ENCODE results near the gene CTIF.
"Not testable (repeated sequence)": the region's sequence is repeated elsewhere in the genome, so short reads cannot be mapped to it uniquely, and the experiment has no call there.

CTIF gene

DNA sequence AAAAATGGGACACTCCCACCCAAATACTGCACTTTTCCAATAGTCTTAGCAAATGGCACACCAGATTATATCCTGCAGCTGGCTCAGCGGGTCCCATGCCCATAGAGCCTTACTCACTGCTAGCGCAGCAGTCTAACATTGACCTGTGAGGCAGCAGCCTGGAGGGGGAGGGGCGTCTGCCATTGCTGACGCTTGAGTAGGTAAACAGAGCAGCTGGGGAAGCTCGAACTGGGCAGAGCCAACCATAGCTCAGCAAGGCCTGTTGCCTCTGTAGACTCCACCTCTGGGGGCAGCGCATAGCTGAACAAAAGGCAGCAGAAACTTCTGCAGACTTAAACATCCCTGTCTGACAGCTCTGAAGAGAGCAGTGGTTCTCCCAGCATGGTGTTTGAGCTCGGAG lies 110.4 kb downstream of the CTIF start:
- no peak for DNase-seq

DNA sequence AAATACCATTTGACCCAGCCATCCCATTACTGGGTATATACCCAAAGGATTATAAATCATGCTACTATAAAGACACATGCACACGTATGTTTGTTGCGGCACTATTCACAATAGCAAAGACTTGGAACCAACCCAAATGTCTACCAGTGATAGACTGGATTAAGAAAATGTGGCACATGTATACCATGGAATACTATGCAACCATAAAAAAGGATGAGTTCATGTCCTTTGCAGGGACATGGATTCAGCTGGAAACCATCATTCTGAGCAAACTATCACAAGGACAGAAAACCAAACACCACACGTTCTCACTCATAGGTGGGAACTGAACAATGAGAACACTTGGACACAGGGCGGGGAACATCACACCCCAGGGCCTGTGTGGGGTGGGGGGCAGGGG lies 115.8 kb downstream of the CTIF start:
- not testable (repeated sequence) for DNase-seq

DNA sequence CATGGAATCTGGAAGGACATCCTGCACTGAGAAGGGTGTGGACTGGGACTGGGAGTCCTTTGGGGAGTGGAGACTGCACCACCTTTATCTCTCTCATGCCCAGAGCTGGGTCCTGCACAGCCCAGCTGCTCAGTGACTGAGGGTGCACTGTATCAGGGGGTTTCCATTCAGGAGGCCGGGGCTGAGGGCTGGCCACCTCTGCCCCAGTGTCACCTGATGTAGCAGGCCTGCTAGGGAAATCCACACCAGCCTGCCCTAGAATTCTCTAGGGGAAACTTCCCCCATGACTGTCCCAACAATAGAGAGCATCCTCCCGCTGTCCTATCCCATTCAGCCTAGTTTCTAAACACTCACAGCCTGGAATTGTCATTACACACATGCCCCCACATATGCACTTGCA lies 116.7 kb downstream of the CTIF start:
- DNase-seq = no peak

DNA sequence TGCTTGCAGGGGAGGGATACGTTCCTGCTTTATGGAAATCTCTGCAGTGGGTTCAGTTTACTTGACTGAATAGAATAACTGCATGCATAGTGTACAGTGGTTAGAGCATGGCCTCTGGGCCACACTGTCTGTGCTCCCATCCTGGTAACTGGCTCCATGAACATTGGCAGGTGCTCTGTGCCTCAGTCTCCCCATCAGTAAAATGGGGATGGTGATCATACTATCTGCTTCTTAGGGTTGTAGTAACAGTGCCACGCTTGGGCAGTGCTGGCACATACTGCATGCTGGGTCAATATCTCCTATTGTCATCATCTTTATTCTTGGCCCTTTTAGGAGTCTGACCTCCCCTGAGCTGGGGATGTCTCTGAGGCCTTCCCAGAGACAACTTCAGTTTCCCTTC lies 117.3 kb downstream of the CTIF start:
- DNase-seq = no peak

DNA sequence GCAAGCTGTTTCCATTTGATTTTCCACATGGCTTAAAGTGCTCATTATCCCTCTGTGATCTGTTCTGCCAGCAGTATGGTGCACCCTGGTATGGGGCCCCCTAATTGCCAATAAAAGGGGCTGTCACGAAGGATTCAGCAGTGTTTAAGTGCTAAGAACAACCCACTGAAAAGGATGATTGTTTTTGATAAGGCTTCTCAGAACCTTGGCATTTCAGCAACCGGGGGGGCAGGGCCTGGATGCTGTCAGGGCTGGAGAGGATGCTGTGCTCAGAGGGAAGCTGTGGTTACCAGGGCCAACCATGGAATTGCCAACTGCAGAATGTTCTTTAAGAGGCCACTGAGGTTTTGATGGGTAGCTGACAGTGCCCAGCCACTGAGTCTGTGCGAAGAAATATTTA lies 117.8 kb downstream of the CTIF start:
- peak; percentile 63 for DNase-seq

DNA sequence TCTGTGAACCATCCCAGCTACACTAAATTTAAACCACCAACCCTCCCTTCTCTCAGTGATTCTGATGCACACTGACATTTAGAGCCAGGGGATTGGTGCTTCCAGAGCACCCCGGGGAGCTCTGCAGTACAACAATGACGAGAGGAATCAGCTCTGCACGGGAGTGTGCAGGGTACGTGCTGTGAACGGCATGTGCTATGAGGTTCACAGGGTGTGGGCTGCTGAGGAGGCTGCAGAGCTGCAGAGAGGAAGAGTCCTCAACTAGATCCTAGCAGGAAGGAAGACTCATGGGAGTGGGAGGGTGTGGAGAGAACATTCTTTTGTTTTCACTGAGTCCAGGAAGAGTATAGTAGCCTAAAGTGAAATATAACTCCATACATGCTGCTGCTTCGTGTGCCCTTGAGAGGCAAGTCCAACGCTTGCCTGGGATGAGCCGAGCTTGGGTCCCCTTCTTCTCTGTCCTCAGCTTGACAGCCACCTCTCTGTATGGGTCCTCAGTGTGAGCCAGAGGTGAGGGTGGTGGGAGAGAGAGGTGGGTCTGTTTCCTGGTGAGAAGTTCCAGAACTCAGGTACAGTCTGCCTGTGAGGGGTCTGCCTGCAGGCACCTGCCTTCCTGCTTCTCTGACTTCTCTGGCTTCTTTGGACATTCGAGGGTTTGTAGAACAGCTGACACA lies 118.8 kb downstream of the CTIF start:
- DNase-seq = peak; percentile 58

DNA sequence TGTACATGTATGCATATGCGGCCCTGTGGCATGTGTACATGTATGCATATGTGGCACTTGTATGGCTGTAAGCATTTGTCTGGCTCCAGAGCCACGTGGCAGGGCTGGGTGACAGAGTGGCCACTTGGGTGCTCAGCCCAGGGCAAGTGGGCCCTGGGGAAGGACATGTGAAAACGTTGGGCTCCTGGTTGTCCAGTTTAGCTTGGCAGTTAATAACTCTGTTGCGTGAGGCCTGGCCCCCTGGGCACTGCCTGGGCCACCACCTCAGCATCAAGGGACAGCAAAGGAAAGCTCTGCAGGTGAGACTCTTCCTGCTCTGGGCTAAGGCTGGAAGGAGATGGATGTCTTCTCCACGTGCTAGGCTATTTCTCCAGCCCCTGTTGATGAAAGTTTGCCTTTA lies 119.9 kb downstream of the CTIF start:
- DNase-seq = no peak

DNA sequence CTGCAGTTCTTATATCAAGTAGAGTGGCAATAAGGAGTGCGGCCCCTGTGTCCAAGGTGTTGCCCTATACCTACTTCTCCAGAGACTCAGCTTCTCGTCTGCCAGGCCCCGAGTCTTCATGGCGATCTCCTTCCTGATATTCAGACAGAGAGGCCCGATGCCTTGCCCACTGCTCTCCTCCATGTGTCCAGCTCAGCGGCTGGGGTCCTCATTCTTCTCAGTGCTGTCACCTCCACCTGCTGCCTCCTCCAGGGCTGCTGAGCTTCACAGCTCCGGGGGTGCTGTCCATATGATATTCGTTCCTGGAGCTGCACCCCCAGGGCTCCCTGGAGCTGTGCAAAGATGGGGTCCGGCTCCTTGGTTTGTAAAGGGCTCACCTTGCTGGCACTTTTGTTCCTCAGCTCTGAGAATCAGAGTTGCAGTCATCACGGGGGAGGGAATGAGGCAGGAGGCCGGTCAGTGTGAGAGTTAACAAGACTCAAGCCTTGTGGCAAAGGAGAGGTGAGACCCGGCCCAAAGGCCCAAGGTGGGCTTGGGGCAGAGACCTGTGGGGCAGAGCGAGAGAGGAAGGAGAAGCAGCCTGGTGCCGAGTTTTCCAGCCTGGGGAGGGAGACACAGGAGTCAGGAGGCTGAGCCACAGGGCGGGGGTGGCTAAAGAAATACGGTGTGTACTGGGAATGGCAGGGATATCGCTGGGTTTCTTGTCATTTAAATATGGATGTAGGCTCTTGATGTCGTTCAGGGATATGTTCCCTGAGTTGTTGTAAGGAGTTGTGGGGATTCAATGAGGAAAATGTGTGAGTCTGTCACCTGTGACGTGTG lies 120.6 kb downstream of the CTIF start:
- DNase-seq = no peak

DNA sequence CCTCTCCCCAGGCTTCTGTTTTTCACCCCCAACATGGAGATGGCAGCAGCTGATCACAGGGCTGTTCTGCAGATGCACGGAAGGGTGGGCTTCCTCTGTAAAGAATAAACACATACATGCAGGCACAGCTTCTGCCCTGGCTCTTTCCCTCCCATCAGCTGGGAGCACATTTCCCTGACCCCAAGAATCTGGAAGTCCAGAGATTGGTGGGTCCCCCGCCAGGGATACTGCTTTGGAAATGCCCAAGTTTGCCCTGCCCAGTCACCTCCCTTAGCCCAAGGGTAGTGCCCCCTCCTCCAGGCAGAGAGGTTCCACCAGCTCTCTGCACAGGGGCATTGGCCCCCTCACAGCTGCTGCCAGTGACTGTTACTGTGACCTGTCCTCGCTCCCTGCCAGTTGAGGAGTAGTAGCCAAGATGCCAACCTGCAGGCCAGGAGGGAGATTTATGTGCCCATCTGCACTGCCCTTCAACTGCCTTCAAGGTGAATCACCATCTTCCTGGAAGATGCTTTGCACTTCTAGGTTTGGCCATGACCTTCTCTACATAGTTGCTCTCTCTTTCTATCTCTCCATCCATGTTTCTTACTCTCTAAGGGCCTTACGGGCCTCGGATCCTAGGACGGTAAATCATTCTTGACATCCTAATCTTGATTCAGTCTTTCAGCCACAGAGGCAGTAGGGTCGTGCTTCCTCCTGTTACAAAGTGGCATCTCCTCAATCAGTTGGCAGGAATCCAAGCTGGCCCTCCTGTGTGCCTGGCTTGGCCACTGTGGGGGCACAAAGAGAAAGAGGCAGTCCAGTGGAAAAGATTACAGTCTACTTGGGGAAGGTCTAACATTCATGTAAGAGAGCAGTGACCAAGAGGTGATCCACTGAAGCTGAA lies 121.8 kb downstream of the CTIF start:
- DNase-seq = no peak

DNA sequence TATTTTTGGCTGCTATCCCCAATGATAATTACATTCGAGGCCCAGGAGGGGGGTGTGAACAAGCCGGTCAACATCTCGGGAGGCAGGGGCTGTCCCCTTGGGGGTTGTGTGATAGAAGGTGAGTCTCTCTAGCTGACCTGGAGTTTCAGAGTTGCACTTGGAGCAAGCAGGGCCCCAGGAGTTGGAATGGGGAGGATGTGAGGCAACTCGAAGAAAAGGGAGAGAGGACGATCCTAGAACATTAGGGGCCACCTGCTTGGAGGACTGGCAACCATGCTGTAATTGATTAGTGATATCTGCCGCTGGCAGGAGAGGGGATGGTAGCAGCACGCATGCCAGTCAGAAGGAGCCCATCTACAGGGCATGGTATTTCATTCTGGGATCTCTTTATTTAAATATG lies 122.6 kb downstream of the CTIF start:
- DNase-seq = no peak

DNA sequence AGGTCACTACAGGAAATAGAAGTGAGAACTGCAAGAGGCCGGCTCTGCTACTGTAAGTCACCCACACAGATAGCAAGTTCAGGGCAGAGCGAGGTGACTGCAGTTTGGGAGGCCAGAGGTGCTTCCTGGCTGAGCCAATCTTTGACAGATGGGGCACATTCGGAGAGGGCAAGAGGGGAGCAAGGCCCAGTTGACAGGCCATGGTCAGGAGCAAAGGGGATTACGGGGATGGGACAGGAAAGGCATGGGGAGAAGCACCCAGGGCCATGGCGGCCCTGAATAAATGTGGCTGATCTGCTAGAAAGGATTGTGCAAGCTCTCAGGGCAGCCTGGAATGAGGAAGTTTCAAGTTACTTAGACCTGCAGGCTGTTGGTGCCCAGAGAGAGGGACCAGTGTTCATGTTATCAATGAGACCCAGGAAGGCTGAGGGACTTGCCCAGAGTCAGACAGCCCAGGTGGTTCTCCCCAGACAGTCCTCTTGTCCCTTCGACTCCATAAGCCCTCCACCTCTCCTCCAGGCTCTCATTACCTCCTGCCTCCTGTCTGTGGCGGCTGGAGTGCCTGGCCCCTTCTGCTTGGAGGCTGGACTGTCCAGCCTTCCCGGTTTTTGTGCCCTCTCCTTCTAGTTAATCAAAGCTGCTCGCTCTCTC lies 123.3 kb downstream of the CTIF start:
- DNase-seq = peak; percentile 67

DNA sequence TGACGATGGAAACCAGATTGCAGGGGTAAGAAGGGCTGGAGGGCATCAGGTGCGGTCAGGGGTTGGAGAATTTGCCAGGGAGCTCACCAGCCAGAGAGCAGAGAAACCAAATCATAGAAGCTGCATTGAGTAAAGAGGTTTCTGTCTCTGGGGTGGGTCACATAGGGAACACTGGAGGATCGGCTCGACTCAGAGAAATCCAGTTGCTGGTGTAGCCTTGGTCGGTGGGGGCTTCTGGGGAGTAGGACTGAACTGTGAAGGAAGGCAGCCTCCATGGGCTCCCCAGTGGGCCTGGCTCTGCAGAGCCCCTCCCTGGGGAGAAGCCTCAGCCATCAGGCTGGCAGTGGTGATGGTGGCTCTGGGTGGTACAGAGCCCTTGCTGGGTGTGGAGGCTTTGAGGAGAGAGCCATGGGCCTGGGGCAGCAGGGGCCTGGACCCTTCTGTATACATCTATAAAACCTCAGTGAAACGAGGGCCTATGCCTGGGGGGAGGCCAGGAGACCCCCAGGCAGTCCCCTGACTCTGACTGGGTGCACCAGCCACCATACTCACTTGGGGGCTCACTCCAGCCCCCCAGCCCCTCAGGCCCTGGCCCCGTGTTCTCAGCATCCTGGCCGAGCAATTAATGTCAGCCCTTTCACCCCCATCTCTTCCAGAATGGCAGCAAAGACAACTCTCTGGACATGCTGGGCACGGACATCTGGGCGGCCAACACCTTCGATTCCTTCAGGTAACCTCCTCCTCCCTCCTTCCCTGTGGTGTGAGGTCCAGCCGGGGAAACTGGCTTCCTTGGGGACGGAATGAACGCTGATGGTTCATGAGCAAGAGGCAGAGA lies 124.5 kb downstream of the CTIF start:
- no peak for DNase-seq

DNA sequence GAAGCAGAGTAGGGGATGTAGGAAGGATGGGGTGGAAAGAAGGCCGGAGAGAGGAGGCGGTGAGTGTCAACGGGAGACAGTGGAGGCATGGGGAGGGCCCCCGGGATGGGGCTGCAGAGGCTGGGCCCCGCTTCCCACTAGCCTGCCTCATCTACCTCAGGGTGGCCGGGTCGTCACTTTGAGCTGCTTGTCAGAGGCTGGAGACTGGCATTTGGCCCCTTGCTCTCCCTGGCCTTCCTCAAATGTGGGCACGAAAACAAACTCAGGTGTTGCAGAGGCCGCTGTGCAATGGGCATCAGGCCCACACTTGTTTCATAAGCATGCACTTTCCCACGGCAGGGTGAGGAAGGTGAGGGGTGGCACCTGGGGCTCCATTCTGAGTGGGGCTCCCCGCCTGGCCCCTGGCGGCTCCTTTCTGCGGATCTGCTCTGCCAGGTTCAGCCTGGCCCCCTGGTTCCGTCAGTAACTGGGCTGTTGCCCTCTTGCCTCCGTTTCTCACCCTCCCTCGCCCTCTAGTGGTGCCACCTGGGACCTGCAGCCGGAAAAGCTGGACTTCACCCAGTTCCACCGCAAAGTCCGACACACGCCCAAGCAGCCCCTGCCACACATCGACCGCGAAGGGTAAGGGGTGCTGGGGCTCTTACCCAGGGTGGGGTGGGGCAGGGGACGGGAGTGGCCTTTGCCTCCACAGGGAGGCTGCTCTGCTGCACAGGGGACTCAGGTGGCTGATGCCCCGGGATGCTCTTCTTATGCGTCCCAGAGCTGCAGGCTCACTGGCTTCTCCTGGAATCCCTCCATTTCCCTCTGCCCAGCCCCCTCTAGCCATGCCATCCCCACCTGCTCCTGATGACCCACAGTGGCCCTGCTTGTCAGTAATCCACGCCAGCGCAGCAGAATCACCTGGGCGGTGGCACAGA lies 125.4 kb downstream of the CTIF start:
- DNase-seq = peak; percentile 38

DNA sequence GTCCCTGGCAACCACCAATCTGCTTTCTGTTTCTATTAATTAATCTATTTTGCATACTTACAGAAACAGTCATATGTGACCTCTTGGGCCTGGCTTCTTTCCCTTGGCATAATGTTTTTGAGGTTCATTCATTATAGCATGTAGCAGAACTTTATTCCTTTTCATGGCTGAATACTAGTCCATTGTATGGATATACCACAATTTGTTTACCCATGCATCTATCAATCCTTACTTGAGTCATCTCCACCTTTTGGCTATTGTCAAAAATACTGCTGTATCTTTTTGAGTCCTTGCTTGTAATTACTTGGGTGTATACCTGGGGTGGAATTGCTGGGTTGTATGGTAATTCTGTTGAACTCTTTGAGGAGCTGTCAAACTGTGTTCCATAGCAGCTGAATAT lies 126.8 kb downstream of the CTIF start:
- DNase-seq = no peak

DNA sequence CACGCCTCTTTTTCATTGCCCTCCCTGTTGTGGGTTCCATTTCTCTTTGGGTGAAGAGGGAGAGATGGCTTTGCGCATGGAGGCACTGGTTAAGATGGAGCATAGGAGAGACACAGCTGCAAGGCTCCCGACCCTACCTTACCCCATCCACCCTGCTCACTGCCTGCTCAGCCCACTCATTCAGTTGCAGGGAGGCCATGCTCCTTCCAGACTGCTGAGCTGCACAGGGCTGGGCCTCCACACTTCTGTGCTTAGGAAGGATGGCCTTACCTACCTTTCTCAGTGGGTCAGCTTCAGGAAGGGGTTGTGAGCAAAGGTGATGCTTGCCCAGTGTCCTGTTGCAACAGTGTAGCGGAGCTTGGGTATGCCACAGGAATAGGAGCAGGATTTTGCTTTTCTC lies 127.8 kb downstream of the CTIF start:
- no peak for DNase-seq

DNA sequence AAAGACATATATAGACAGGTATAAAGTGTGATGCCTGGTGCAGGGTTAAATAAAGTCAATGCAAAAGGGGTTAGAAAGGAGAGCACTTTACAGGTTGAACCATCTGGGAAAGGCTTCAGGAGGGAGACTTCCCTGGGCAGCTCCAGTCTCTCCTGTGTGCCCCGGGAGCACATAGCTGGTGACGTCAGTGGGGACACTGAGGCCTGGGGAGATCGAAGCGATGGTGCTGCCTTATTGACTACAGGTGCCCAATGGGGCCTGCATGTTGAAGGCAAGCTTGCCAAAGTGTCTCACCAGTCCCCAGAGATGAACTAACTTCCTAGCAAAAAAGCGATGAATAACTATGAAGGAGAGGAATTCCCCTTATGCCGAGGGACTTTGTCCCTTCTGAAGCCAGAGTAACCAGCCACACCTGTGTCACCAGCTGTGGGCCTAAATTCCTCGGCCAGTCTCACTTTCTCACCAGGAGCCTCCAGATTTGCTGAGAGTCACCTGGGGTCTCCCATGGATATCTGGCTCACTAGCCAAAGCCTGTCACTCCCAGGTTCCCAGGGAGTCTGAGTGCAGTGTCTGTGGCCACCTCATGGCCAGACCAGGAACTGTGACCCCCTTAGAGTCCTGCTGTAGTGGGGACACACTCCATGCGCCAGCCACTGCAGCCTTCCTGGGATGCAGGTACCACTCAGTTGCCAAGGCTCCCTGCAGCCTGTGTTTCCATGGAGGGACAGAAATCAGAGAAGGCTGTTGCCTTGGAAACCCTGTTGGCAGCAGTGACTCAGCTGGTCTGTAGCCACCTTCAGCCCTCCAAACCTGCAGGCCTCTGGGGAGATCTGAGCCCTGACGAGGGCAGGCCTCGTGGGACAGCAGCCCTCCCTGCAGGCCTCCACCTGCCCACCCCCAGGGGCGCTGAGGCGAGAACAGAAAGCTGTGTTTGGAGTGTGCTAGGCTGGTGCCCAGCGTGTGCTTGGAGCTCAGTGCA lies 128.7 kb downstream of the CTIF start:
- DNase-seq = no peak

DNA sequence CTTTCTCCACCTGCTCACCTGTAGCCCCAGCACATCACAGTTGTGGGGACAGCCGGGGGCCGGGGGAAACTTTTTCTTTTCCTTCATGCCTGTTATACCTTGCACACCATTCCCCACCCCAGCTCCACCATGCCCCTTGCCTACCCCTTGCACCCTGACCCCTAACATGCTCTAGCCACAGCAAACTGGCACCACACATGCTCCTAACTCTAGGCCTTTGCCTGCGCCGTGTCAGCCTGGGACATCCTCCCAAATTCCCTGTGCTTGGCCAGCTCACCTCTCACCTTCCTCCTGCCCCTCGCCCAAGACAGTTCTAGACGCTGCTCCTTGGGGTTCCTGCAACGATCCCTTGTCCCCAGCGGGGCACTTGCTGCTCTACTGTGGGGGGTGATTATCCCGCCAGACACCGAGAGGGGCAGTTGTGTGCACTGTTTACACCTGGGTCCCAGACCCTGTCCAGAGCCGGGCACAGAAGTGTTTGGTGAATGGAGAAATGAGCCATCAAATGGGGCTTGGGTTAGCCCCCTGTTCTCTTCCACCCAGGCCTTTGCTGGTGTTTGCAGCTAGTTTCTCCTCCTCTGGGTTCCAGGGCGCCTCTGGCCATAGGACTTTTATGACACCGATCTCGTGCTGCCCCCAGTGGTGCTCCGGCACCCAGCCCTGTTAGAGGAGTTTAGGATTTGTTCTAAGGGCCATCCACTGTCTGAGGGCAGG lies 129.8 kb downstream of the CTIF start:
- DNase-seq = no peak

DNA sequence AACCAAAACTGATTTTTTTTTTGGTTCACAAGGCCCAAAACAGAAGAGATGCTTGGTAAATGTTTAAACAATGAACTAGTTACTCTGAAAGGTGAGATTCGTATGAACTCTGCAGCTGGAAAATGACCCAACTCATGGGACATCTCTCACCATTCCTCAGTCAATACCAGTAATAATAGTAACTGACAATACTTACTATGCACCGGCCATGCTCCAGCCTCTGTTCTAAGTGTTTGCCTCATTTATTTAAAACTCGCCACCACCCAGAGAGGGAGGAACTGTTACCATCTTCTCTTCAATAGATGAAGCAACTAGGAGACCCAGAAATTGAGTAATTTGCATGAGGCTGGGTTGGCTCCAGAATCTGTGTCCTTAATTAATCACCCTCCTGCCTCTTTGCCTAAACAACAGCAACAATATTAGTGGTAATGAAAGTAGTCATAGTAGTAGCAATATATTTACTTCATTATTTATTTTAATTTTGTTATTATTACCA lies 130.4 kb downstream of the CTIF start:
- DNase-seq = no peak
